Measurements from ENCODE around the gene RASGEF1C.

RASGEF1C gene

DNA sequence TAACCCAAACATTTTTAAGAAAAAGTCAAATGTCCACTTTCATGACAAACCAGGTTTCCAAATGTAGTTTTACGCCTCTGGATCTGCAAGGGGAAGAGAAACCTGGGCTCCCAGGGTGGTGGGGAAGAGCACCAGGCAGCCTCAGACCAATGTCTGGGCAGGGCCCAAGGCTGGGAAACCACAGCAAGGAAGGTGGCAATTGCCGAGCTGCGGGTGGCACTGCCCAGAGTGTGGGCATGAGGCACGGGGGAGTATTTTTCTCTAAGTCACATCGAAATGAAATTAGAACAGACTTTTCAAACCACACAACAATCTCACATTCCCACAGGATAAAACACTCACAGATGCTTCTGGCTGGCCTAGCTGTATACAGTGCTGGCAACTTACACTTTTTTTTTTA is 32.6 kb upstream of the RASGEF1C start:
- intact Hi-C loops (cut with DNase I; ENCODE audit: low total_unique reads), result no loop called here
- peaks cover 97 to 100% (median 99%) of the 10 kb centered on the region in 3 donors for H3K36me3 ChIP-seq
- TF ChIP-seq, protein P1, sequence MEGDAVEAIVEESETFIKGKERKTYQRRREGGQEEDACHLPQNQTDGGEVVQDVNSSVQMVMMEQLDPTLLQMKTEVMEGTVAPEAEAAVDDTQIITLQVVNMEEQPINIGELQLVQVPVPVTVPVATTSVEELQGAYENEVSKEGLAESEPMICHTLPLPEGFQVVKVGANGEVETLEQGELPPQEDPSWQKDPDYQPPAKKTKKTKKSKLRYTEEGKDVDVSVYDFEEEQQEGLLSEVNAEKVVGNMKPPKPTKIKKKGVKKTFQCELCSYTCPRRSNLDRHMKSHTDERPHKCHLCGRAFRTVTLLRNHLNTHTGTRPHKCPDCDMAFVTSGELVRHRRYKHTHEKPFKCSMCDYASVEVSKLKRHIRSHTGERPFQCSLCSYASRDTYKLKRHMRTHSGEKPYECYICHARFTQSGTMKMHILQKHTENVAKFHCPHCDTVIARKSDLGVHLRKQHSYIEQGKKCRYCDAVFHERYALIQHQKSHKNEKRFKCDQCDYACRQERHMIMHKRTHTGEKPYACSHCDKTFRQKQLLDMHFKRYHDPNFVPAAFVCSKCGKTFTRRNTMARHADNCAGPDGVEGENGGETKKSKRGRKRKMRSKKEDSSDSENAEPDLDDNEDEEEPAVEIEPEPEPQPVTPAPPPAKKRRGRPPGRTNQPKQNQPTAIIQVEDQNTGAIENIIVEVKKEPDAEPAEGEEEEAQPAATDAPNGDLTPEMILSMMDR (IDR thresholded peaks at IDR 0.05), result no peak
- peaks cover 0 to 93% (median 22%) of the 10 kb centered on the region in 3 donors for H3K9me3 ChIP-seq
- H3K4me3 ChIP-seq, result no peak overlapping the region
- H3K27me3 ChIP-seq, result no peaks in the 10 kb centered on the region
- H3K4me1 ChIP-seq, result no peaks in the 10 kb centered on the region
- H3K27ac ChIP-seq, result no peak overlapping the region
- DNase-seq, result no peak

DNA sequence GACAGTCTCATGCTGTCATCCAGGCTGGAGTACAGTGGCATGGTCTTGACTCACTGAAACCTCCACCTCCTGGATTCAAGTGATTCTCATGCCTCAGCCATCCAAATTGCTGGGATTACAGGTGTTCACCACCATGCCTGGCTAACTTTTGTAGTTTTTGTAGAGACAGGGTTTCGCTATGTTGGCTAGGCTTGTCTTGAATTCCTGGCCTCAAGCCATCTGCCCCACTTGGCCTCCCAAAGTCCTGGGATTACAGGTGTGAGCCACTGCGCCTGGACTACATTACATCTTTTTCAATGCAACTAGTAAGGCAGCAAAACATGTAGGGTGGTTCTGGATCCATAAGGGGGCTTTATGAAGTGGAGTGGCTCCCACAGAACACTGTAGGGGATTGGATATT is 29.6 kb upstream of the RASGEF1C start:
- Histone ChIP-seq H3K36me3 (peaks cover 98 to 100% (median 99%) of the 10 kb centered on the region in 3 donors), H3K4me3 (no peak overlapping the region), H3K4me1 (no peaks in the 10 kb centered on the region), H3K27ac (no peak overlapping the region), H3K27me3 (no peaks in the 10 kb centered on the region), H3K9me3 (peaks cover 0 to 92% (median 20%) of the 10 kb centered on the region in 3 donors)
- TF ChIP-seq, protein P1 (IDR thresholded peaks at IDR 0.05), result no peak
- intact Hi-C loops (cut with DNase I; ENCODE audit: low total_unique reads), result no loop called here
- DNase-seq, result no peak

DNA sequence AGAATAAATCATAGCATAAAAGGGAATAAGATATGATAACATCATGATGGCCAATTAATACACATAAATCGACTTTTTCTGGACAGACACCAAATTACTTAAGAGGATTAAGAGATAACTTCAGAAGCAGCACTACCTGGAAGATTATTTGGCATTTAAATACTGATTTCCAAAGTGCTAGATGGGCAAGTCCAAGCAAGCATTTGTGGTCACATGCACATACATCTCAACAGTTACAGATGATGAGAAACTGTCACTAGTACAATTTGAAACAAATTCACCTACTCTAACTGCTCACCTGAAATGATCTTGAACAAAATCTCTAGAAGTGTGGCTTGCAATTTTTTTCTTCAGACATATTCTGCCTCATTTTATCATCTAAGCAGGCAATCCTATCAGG is 26.8 kb upstream of the RASGEF1C start:
- peaks cover 97 to 100% (median 98%) of the 10 kb centered on the region in 3 donors for H3K36me3 ChIP-seq
- no peak overlapping the region for H3K4me3 ChIP-seq
- H3K9me3 ChIP-seq, result peaks cover 0 to 86% (median 8%) of the 10 kb centered on the region in 3 donors
- no peak for DNase-seq
- intact Hi-C loops (cut with DNase I; ENCODE audit: low total_unique reads), result no loop called here
- no peak overlapping the region for H3K27ac ChIP-seq
- no peaks in the 10 kb centered on the region for H3K27me3 ChIP-seq
- H3K4me1 ChIP-seq, result no peaks in the 10 kb centered on the region
- TF ChIP-seq, protein P1 (IDR thresholded peaks at IDR 0.05), result no peak

DNA sequence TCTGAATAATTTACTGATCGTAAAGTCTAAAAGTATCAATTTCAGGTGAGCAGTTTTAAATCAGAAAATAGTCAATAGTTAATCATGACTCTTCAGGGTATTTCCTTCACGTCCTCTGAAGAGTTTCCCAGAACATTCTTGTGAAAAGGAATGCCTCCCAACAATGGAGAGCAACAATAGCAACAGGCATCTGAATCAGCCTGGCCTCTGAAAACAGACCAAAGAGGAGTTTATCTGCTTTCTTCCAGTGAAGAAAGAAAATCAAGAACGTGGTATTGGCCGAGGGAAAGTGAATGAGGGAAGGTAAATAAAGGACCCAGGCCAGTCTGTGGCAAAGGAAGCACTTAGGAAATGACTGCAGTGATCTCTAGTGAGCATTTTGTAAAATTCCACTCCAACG is 26.1 kb upstream of the RASGEF1C start:
- intact Hi-C loops (cut with DNase I; ENCODE audit: low total_unique reads), result no loop called here
- Histone ChIP-seq H3K27ac (no peak overlapping the region), H3K27me3 (no peaks in the 10 kb centered on the region), H3K4me1 (no peaks in the 10 kb centered on the region), H3K4me3 (no peak overlapping the region), H3K9me3 (peaks cover 0 to 86% (median 12%) of the 10 kb centered on the region in 3 donors), H3K36me3 (peaks cover 90 to 99% (median 97%) of the 10 kb centered on the region in 3 donors)
- DNase-seq, result no peak
- TF ChIP-seq, protein P1 (IDR thresholded peaks at IDR 0.05), result no peak

DNA sequence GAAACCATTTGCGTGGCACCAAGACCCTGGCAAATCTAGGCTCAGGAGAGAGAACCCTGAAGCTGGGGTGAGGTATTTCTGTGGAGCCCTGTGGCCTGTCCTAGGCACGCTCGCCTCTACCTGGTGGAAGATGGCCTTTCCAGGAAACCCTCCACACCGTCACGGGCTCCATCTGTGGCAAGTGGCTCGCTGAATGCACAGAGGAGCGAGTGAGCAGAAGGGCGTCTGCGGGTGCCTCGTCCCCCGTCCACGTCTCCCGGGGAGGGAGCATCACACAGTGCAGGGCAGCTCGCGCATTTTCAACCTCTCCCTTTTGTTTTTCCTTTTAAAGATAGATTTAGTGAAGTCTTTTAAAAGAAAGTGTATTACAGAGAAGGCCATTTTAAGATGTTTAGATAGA is 25.3 kb upstream of the RASGEF1C start:
- TF ChIP-seq, protein P1 (IDR thresholded peaks at IDR 0.05), result no peak
- Histone ChIP-seq H3K27ac (no peak overlapping the region), H3K36me3 (peaks cover 90 to 99% (median 97%) of the 10 kb centered on the region in 3 donors), H3K4me1 (no peaks in the 10 kb centered on the region), H3K9me3 (peaks cover 0 to 86% (median 20%) of the 10 kb centered on the region in 3 donors), H3K27me3 (no peaks in the 10 kb centered on the region), H3K4me3 (no peak overlapping the region)
- no peak for DNase-seq
- intact Hi-C loops (cut with DNase I; ENCODE audit: low total_unique reads), result no loop called here

DNA sequence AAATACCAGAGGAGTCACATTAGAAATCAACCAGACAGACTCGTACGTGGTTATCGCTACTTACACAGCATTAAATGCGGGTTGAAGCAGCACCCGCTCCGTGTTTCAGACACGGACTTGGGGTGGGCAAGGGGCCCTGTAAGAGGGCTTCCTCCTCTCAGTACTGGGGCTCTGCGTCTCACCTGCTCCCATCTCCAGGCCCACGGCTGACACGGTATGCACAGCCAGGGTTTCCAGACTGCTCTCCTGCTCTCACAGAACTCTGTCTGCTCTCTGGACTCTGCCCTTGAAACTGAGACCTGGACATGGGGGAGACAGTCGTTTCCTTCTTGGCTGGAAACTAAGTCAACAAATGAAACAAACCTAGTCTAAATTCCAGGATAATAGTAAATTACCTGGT is 24.7 kb upstream of the RASGEF1C start:
- no peak overlapping the region for H3K27ac ChIP-seq
- H3K4me3 ChIP-seq, result no peak overlapping the region
- peaks cover 87 to 99% (median 92%) of the 10 kb centered on the region in 3 donors for H3K36me3 ChIP-seq
- TF ChIP-seq, protein P1 (IDR thresholded peaks at IDR 0.05), result no peak
- H3K9me3 ChIP-seq, result peaks cover 0 to 85% (median 25%) of the 10 kb centered on the region in 3 donors
- H3K27me3 ChIP-seq, result no peaks in the 10 kb centered on the region
- no peak for DNase-seq
- no peaks in the 10 kb centered on the region for H3K4me1 ChIP-seq
- intact Hi-C loops (cut with DNase I; ENCODE audit: low total_unique reads), result no loop called here

Data from tibial artery (tissue), 4 donors.